Measurements from ENCODE around the gene NEURL2. TPM values are rescaled to one million over a fixed set of nuclear protein-coding genes. Genes with fewer than 3 reads are reported as not detected.

NEURL2 gene
- polyA plus RNA-seq, 1 donor (not counting 4 experiments of a cell fraction or from before 2014, with no cell fraction given) = 0.49 TPM

GRCh38 chr20:45925821-45926506 lies 35.0 kb upstream of the NEURL2 start:
- H4K20me1 ChIP-seq (ENCODE audit: control insufficient read depth, extremely low read depth, insufficient read depth, low read length) = no peaks in the 10 kb centered on the region
- dilution Hi-C loops (cut with MboI; ENCODE audit: extremely low pct_ligation_motif_present, low sequenced_read_pairs) = no loop called here
- H3K9me1 ChIP-seq (ENCODE audit: control insufficient read depth, extremely low read depth, insufficient read depth, low read length) = no peaks in the 10 kb centered on the region
- H2AFZ ChIP-seq (ENCODE audit: control insufficient read depth, low read length) = no peak overlapping the region
- no peaks in the 10 kb centered on the region for H3K36me3 ChIP-seq (ENCODE audit: control insufficient read depth in 2 of 2, extremely low read depth in 1 of 2, insufficient read depth in 2 of 2, low read length in 2 of 2)
- no peaks in the 10 kb centered on the region for H3K9me3 ChIP-seq (ENCODE audit: control insufficient read depth, low read depth, low read length)
- no peaks in the 10 kb centered on the region for H3K4me1 ChIP-seq (ENCODE audit: control insufficient read depth, extremely low read depth, insufficient read depth, low read length)
- no peak overlapping the region for H3K27ac ChIP-seq (ENCODE audit: control insufficient read depth, insufficient read depth, low read length)
- no peak for FAIRE-seq
- H3K79me2 ChIP-seq (ENCODE audit: control insufficient read depth, insufficient read depth, low read length) = no peaks in the 10 kb centered on the region
- H3K9ac ChIP-seq (ENCODE audit: control insufficient read depth, extremely low read depth, insufficient read depth, low read length) = no peak overlapping the region
- H3K4me3 ChIP-seq (ENCODE audit: control insufficient read depth in 2 of 3, extremely low read depth in 1 of 3, insufficient read depth in 2 of 3, low read depth in 1 of 3, low read length in 3 of 3) = no peak overlapping the region
- TF ChIP-seq EZH2 (IDR thresholded peaks at IDR 0.05; ENCODE audit: low read length) = no peak
- no peak for TF ChIP-seq CTCF (optimal IDR thresholded peaks at IDR 0.05 in 1 of 3, IDR thresholded peaks at IDR 0.05 in 1 of 3, conservative IDR thresholded peaks at IDR 0.05 in 1 of 3; ENCODE audit: extremely low read depth in 1 of 3, insufficient read depth in 2 of 3, low read length in 3 of 3)
- H3K4me2 ChIP-seq (ENCODE audit: control insufficient read depth, extremely low read depth, insufficient read depth, low read depth, low read length) = no peak overlapping the region
- DNase-seq (ENCODE audit: low read depth, low spot score) = no peak
- peaks cover 2% of the 10 kb centered on the region for H3K27me3 ChIP-seq (ENCODE audit: control insufficient read depth, extremely low read depth, insufficient read depth, low read length)

GRCh38 chr20:45924391-45925261 lies 33.6 kb upstream of the NEURL2 start:
- peaks cover 2% of the 10 kb centered on the region for H3K27me3 ChIP-seq (ENCODE audit: control insufficient read depth, extremely low read depth, insufficient read depth, low read length)
- no peaks in the 10 kb centered on the region for H3K79me2 ChIP-seq (ENCODE audit: control insufficient read depth, insufficient read depth, low read length)
- DNase-seq (ENCODE audit: low read depth, low spot score) (no peak), FAIRE-seq (no peak)
- no peaks in the 10 kb centered on the region for H3K36me3 ChIP-seq (ENCODE audit: control insufficient read depth in 2 of 2, extremely low read depth in 1 of 2, insufficient read depth in 2 of 2, low read length in 2 of 2)
- H2AFZ ChIP-seq (ENCODE audit: control insufficient read depth, low read length) = no peak overlapping the region
- H3K4me2 ChIP-seq (ENCODE audit: control insufficient read depth, extremely low read depth, insufficient read depth, low read depth, low read length) = no peak overlapping the region
- no peak overlapping the region for H3K4me3 ChIP-seq (ENCODE audit: control insufficient read depth in 2 of 3, extremely low read depth in 1 of 3, insufficient read depth in 2 of 3, low read depth in 1 of 3, low read length in 3 of 3)
- no peak for TF ChIP-seq CTCF (optimal IDR thresholded peaks at IDR 0.05 in 1 of 3, IDR thresholded peaks at IDR 0.05 in 1 of 3, conservative IDR thresholded peaks at IDR 0.05 in 1 of 3; ENCODE audit: extremely low read depth in 1 of 3, insufficient read depth in 2 of 3, low read length in 3 of 3)
- TF ChIP-seq EZH2 (IDR thresholded peaks at IDR 0.05; ENCODE audit: low read length) = no peak
- no peaks in the 10 kb centered on the region for H4K20me1 ChIP-seq (ENCODE audit: control insufficient read depth, extremely low read depth, insufficient read depth, low read length)
- H3K9me1 ChIP-seq (ENCODE audit: control insufficient read depth, extremely low read depth, insufficient read depth, low read length) = no peaks in the 10 kb centered on the region
- no peak overlapping the region for H3K9ac ChIP-seq (ENCODE audit: control insufficient read depth, extremely low read depth, insufficient read depth, low read length)
- H3K9me3 ChIP-seq (ENCODE audit: control insufficient read depth, low read depth, low read length) = no peaks in the 10 kb centered on the region
- no peaks in the 10 kb centered on the region for H3K4me1 ChIP-seq (ENCODE audit: control insufficient read depth, extremely low read depth, insufficient read depth, low read length)
- dilution Hi-C loops (cut with MboI; ENCODE audit: extremely low pct_ligation_motif_present, low sequenced_read_pairs) = no loop called here
- no peak overlapping the region for H3K27ac ChIP-seq (ENCODE audit: control insufficient read depth, insufficient read depth, low read length)
